GM19023 (cell line): ENCODE results near the gene CZIB.
"Not testable (repeated sequence)": the region's sequence is repeated elsewhere in the genome, so short reads cannot be mapped to it uniquely, and the experiment has no call there.

Experiments used
- ATAC-seq: cut with Tn5 transposase; IDR thresholded peaks from one replicate; pipeline ENCODE4 v1.9.1; 2021; ENCODE audit warnings: mild to moderate bottlenecking, moderate library complexity; ENCODE audit not compliant: unreplicated experiment

Gene CZIB

GRCh38 chr1:53238197-53239155, 18.0 kb upstream of the CZIB start, which contains the start of gene MAGOH:
Gene MAGOH (minus strand): TSS chr1:53238518. CDS start chr1:53238448, 70 bp downstream.
- peak; percentile 97 for ATAC-seq

GRCh38 chr1:53237638-53238037, 17.2 kb upstream of the CZIB start:
- no peak for ATAC-seq

- ATAC-seq, result no peak
Measured at GRCh38 chr1:53220962-53221286, 490 bp upstream of the CZIB start.

DNA sequence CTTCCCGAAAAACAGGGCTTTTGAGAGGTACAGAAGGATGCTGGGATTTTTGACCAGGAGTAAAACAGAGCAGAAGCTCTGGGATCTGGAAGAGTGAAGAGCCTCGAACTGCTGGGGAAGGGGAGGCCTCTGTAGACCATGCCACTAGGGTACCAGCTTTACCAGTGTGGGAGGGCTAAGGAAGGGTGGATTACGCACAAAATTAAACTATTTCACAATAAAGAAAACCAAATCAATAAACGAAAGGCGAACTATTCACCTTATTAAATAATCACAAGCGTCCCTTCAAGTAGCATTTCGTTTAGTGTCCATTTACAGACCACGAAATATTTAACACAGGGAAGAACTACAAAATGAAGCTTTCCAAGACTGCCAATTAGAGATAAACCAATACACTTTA, 723 bp downstream of the CZIB start:
- no peak for ATAC-seq

DNA sequence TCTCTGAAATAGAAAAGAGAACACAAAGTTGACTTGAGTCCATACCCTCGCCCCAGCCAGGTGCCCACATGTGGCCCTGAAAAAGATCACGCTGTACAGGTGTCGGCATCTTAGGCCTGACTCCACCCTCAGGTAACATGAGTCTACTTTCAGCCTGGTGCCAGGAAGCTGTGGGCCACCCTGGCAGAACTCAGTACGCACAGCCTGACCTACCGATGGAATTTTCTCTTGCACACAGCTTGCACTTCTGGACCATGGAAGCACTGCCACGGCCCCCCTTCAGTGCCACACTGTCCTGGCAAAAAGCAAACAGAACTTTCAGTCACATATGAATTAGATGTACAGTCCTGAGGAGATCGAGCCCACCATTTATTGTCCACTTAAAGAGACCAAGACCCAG, 2.2 kb downstream of the CZIB start:
- ATAC-seq, result no peak

DNA sequence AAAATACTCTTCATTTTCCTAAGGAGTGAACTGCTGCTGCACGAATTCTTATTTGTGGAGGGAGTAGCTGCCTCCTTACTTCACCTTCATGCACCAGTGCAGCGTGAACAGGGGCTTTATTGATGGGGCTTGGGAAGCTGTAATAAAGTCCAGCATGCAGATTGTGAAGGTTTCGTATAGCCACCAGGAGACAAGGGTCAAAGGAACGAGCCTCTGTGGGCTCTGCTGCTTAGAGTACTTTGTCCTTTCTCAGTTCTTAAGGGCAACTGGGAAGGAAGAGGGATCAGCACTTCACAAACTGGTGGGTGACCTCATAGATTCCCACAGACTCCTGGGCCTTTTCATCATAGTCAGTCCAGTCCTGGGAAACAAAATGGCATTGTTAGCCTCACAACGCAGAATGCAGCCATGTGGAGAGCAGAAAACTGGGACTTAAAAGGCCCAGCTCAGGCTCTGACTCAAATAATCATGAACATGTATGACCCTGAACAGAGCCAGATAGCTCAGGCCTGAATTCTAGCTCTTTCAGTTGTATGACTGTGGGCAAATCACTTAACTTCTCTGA, 6.0 kb downstream of the CZIB start:
- ATAC-seq, result no peak

GRCh38 chr1:53210954-53211353, 9.5 kb downstream of the CZIB start:
- no peak for ATAC-seq

GRCh38 chr1:53210352-53210751, 10.1 kb downstream of the CZIB start:
- no peak for ATAC-seq

DNA sequence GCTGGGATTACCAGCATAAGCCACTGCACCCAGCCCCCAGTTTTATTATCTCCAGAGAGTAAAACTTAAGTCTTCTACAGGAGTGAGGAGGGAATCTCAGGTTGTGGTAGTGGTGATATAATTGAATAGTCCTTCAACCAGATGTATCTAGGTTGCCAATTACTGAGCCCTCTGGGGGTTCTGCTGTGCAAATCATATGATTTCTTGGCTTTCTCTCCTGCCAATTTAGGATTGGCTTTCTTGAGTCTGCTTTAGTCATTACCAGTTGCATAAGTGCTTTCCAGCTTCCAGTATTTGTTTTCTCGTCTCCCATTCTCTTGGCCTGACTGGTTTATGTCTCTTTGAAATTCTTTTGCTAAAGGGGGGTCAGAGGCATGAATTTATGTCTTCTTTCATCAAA, 12.7 kb downstream of the CZIB start:
- ATAC-seq, result no peak

- no peak for ATAC-seq
Measured at GRCh38 chr1:53206735-53207379, 13.6 kb downstream of the CZIB start.

- not testable (repeated sequence) for ATAC-seq
Measured at GRCh38 chr1:53206083-53206685, 14.2 kb downstream of the CZIB start.

DNA sequence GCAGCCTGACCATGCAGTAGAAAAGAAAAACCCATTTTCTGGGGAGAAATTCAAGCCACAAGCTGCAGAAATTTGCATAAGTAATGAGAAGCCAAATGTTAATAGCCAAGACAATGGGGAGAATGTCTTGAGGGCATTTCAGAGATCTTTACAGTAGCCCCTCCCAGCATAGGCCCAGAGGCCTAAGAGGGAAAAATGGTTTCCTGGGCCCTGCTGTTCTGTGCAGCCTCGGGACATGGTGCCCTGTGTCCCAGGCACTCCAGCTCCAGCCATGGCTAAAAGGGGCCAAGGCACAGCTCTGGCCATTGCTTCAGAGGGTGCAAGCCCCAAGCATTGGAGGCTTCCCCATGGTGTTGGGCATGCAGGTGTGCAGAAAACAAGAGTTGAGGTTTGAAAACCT, 14.9 kb downstream of the CZIB start:
- ATAC-seq, result not testable (repeated sequence)

- no peak for ATAC-seq
Measured at GRCh38 chr1:53203466-53203865, 17.0 kb downstream of the CZIB start.

DNA sequence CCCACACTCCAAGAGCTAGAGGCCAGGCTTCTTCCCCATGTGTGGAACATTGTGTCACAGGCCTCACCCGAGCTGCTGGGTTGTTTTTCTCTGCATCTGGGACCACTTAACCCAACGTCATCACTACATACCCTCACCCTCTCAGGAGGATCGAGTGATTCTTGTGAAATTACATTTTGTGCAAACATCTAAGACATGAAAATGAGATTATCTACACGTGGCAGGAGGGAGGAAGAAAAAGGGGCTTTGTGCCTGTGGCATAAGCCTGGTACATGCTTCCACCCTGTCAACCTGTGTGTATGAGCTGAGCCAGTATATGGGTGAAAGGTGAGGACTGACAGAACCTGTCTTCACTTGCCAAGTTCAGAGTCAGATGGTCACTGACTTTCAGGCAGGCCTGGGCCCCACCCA, 22.2 kb downstream of the CZIB start:
- ATAC-seq, result no peak

GRCh38 chr1:53197291-53198200, 22.9 kb downstream of the CZIB start:
- no peak for ATAC-seq

- peak; percentile 99 for ATAC-seq
Measured at GRCh38 chr1:53196485-53197290, 23.7 kb downstream of the CZIB start, which contains the start of gene CPT2. Gene CPT2 (plus strand): TSS chr1:53196824. CDS start chr1:53196944, 120 bp downstream.

- peak; percentile 7 for ATAC-seq
Measured at GRCh38 chr1:53196017-53196484, 24.4 kb downstream of the CZIB start.

DNA sequence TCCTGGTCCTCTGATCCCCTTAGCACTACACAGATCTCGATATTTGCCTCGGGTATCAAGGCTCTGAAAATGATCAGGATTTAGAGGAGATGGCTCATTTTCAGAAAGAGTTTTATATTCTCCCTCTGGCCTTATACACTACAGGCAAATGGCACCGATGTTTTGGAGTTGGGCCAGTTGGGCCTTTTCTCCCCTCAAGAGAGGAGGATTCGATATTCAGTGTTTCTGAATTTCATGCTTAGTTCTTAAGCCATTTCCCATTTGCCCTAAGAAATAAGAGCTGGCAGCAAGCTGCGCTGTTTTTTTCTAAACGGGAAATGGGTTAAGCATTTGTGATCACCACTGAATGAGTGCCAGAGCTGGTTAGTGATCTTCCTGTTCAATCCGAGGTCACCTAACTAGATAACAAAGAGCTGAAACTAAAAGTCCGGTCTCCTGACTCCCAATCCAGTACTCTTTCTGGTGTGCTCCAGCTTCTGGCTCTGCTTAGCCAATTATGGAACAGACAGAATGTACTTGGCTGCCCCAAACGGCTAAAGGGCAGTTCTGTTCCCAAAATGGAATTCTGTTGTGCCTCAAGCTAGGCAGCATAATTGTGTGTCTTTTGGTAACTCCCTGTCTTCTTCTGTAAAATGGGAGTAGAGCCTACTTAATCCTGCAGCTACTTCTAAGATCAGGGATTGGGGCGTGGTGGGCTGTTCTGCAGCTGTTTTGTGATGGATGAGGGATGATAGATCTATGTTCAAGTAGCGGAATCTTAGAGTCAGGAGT, 25.0 kb downstream of the CZIB start:
- no peak for ATAC-seq

GRCh38 chr1:53190210-53190611, 30.2 kb downstream of the CZIB start:
- ATAC-seq, result no peak
